HFFc6 (cell line): ENCODE measurements around the gene AACS. TPM values are rescaled to one million over a fixed set of nuclear protein-coding genes. Genes with fewer than 3 reads are reported as not detected.

Source experiments
- DNase-seq: peaks from one replicate; pipeline ENCODE4 v3.0.0-alpha.2; 2018
- H3K27ac Mint-ChIP-seq: 2 replicates; pipeline ENCODE4 v1.8.0; 2020; ENCODE audit warnings: mild to moderate bottlenecking, mixed read lengths
- H3K27me3 Mint-ChIP-seq: 2 replicates; pipeline ENCODE4 v1.8.0; 2021; ENCODE audit warnings: mild to moderate bottlenecking, moderate library complexity, mixed read lengths; ENCODE audit not compliant: insufficient read depth
- H3K36me3 Mint-ChIP-seq: 2 replicates; pipeline ENCODE4 v1.8.0; 2021; ENCODE audit warnings: low read depth, mixed read lengths
- H3K4me1 Mint-ChIP-seq: 2 replicates; pipeline ENCODE4 v1.8.0; 2020; ENCODE audit warnings: low read depth, mixed read lengths
- H3K4me3 Mint-ChIP-seq: 2 replicates; pipeline ENCODE4 v1.8.0; 2020; ENCODE audit warnings: mild to moderate bottlenecking, moderate library complexity, mixed read lengths
- H3K9me3 Mint-ChIP-seq: 2 replicates; pipeline ENCODE4 v1.8.0; 2020; ENCODE audit warnings: mild to moderate bottlenecking, mixed read lengths
- CTCF ChIP-seq: fragments of 200-600 bp; sonication (generic); IDR thresholded peaks from 2 replicates; pipeline ENCODE4 v1.5.0; 2021; ENCODE audit warnings: antibody characterized with exemption, mild to moderate bottlenecking
- total RNA-seq, 6 experiments: library from RNA; stranded (reverse); fragmentation: NEBNext Ultra II Directional; extraction: Animal tissue kit (Norgen Biotek cat#: 25700); gene quantifications; 2 replicates in 1 of 6; 3 replicates in 5 of 6; pipeline ENCODE4 v1.2.3, GENCODE V29; 2021

AACS gene
- total RNA-seq, 6 experiments from 2014 or later: 21.6 to 29.5 (median 24.2) TPM

GRCh38 chr12:125093681-125094330 is 28.6 kb downstream of the AACS start:
- no peak overlapping the region for H3K4me3 Mint-ChIP-seq
- H3K27me3 Mint-ChIP-seq: peaks cover 4% of the 10 kb centered on the region; the same call in 1 of the 2 replicates
- no peak overlapping the region for H3K27ac Mint-ChIP-seq
- TF ChIP-seq CTCF: no peak
- peaks cover 3% of the 10 kb centered on the region; the same call in 1 of the 2 replicates for H3K36me3 Mint-ChIP-seq
- peaks cover 10% of the 10 kb centered on the region for H3K4me1 Mint-ChIP-seq
- no peaks in the 10 kb centered on the region for H3K9me3 Mint-ChIP-seq
- no peak for DNase-seq

- Mint-ChIP-seq H3K27me3 (peaks cover 4% of the 10 kb centered on the region; the same call in 1 of the 2 replicates), H3K4me3 (no peak overlapping the region), H3K9me3 (no peaks in the 10 kb centered on the region), H3K27ac (no peak overlapping the region), H3K36me3 (no peaks in the 10 kb centered on the region; the same call in 1 of the 2 replicates), H3K4me1 (peaks cover 10% of the 10 kb centered on the region)
- no peak for DNase-seq
- no peak for TF ChIP-seq CTCF
Observed at GRCh38 chr12:125096894-125097293, 31.7 kb downstream of the AACS start.

GRCh38 chr12:125097427-125097826 is 32.2 kb downstream of the AACS start:
- Mint-ChIP-seq H3K4me1 (peaks cover 8% of the 10 kb centered on the region), H3K27me3 (peaks cover 4% of the 10 kb centered on the region; the same call in 1 of the 2 replicates), H3K36me3 (no peaks in the 10 kb centered on the region; the same call in none of the 2 replicates), H3K9me3 (no peaks in the 10 kb centered on the region), H3K27ac (no peak overlapping the region), H3K4me3 (no peak overlapping the region)
- TF ChIP-seq CTCF: no peak
- DNase-seq: no peak

GRCh38 chr12:125098676-125099408 is 33.6 kb downstream of the AACS start:
- no peak for DNase-seq
- Mint-ChIP-seq H3K27me3 (peaks cover 4% of the 10 kb centered on the region; the same call in 1 of the 2 replicates), H3K4me3 (no peak overlapping the region), H3K36me3 (peaks cover 10% of the 10 kb centered on the region), H3K27ac (no peak overlapping the region), H3K4me1 (no peaks in the 10 kb centered on the region), H3K9me3 (no peaks in the 10 kb centered on the region)
- TF ChIP-seq CTCF: no peak

GRCh38 chr12:125099409-125099782 is 34.2 kb downstream of the AACS start:
- DNase-seq: no peak
- Mint-ChIP-seq H3K9me3 (no peaks in the 10 kb centered on the region), H3K36me3 (peaks cover 15% of the 10 kb centered on the region), H3K27me3 (peaks cover 2% of the 10 kb centered on the region; the same call in 1 of the 2 replicates), H3K4me3 (no peak overlapping the region), H3K4me1 (no peaks in the 10 kb centered on the region), H3K27ac (no peak overlapping the region)
- no peak for TF ChIP-seq CTCF
